Epithelial cell of proximal tubule (primary cell): ENCODE data around the gene TUFM. TPM values are rescaled to one million over a fixed set of nuclear protein-coding genes. Genes with fewer than 3 reads are reported as not detected.

Source experiments
- DNase-seq: peaks from one replicate; pipeline ENCODE4 v3.0.0-alpha.2; 2011; ENCODE audit warnings: low read depth
- H3K4me3 ChIP-seq: 2 replicates; pipeline ENCODE4 v1.5.1; 2011; ENCODE audit warnings: low read depth, mild to moderate bottlenecking, low read length
- CTCF ChIP-seq: conservative IDR thresholded peaks from 2 replicates; pipeline ENCODE4 v1.5.1; 2012; ENCODE audit warnings: low read depth, mild to moderate bottlenecking, low read length
- total RNA-seq: library from RNA; depleted of rRNA; stranded (reverse); fragments of >200 nt; gene quantifications from 2 replicates; pipeline ENCODE4 v1.2.3, GENCODE V29; 2015

The TUFM gene
- total RNA-seq, 1 donor from 2014 or later = 174 TPM

GRCh38 chr16:28837672-28838557 lies 8.2 kb downstream of the TUFM start:
- no peak for DNase-seq
- no peak for TF ChIP-seq CTCF
- H3K4me3 ChIP-seq = no peak overlapping the region

GRCh38 chr16:28836761-28837064 lies 9.4 kb downstream of the TUFM start:
- TF ChIP-seq CTCF = no peak
- no peak overlapping the region for H3K4me3 ChIP-seq
- no peak for DNase-seq

- no peak overlapping the region for H3K4me3 ChIP-seq
- TF ChIP-seq CTCF = no peak
- DNase-seq = no peak
These were observed 10.0 kb downstream of the TUFM start for GRCh38 chr16:28835864-28836760.

GRCh38 chr16:28834873-28835863 lies 11.0 kb downstream of the TUFM start:
- no peak overlapping the region for H3K4me3 ChIP-seq

GRCh38 chr16:28834349-28834748 lies 11.8 kb downstream of the TUFM start:
- DNase-seq = no peak
- H3K4me3 ChIP-seq = no peak overlapping the region
- TF ChIP-seq CTCF = no peak

More at GRCh38 chr16:28834873-28835863, 11.0 kb downstream of the TUFM start:
- no peak for DNase-seq
- no peak for TF ChIP-seq CTCF

GRCh38 chr16:28830531-28830930 lies 15.6 kb downstream of the TUFM start:
- no peak for DNase-seq
- no peak for TF ChIP-seq CTCF
- no peak overlapping the region for H3K4me3 ChIP-seq
